ENCODE data around the gene RRP1B. TPM values are rescaled to one million over a fixed set of nuclear protein-coding genes. Genes with fewer than 3 reads are reported as not detected.

RRP1B gene
- total and polyA plus RNA-seq, 2 donors (not counting 1 experiment from before 2014, with no cell fraction given): 6.0 to 22.4 TPM

DNA sequence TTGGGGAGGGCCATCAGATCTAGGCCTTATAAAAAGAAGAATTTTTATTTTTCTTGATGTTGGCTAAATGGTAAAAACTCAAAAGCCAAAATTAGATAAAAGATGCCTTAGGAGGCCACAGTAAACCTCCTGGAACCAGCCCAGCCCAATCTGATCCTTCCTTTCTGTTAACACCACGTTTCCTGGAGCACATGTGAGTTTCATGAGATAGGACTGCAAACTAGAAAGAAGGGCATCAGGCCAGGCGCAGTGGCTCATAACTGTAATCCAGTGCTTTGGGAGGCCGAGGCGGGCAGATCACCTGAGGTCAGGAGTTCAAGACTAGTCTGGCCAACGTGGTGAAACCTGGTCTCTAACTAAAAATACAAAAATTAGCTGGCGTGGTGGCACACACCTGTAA is 6.7 kb upstream of the RRP1B start:
- Histone ChIP-seq H2AFZ (ENCODE audit: insufficient read depth, low read depth, low read length, poor library complexity, severe bottlenecking) (no peak overlapping the region), H3K4me2 (replicated peaks; ENCODE audit: low read depth, low read length, poor library complexity, severe bottlenecking) (no peak overlapping the region), H3K27me3 (replicated peaks in 1 of 4; ENCODE audit: control extremely low read depth in 1 of 4, control insufficient read depth in 3 of 4, insufficient read depth in 4 of 4, low read length in 3 of 4) (no peaks in the 10 kb centered on the region), H3K9me3 (ENCODE audit: control extremely low read depth in 1 of 3, control insufficient read depth in 2 of 3, insufficient read depth in 1 of 3, low read length in 2 of 3) (no peaks in the 10 kb centered on the region), H3K4me1 (ENCODE audit: control insufficient read depth in 2 of 2, insufficient read depth in 2 of 2, low read length in 2 of 2) (peaks cover 0 to 4% of the 10 kb centered on the region in 2 donors), H3K36me3 (replicated peaks in 1 of 2; ENCODE audit: control extremely low read depth in 1 of 2, control insufficient read depth in 1 of 2, extremely low read depth in 1 of 2, insufficient read depth in 2 of 2, low read length in 1 of 2) (no peaks in the 10 kb centered on the region), H3K4me3 (ENCODE audit: control extremely low read depth in 1 of 5, extremely low read depth in 1 of 5, insufficient read depth in 1 of 5, low read depth in 2 of 5, low read length in 4 of 5) (no peak overlapping the region), H3K27ac (ENCODE audit: low read length in 2 of 2) (no peak overlapping the region), H3K9ac (ENCODE audit: low read length) (no peak overlapping the region), H4K20me1 (ENCODE audit: control insufficient read depth, insufficient read depth, low read length, poor library complexity, severe bottlenecking) (no peaks in the 10 kb centered on the region), H3K79me2 (ENCODE audit: control insufficient read depth, insufficient read depth, low read length) (no peaks in the 10 kb centered on the region)
- H3K4me1 Mint-ChIP-seq: peaks cover 5% of the 10 kb centered on the region
- H3K27ac Mint-ChIP-seq: no peak overlapping the region
- ChIA-PET CTCF (no interaction called here), POLR2A (interaction anchor here (0.6 kb wide), 1 partner anchor 883 kb away, joined by 3 read pairs; no protein-coding TSS in a partner anchor)
- DNase-seq (no peak), ATAC-seq (ENCODE audit: low read depth) (no peak)
- no peak for TF ChIP-seq EZH2 (IDR thresholded peaks at IDR 0.05; ENCODE audit: borderline replicate concordance, insufficient read depth, low read depth, low read length, poor library complexity, severe bottlenecking)
- TF ChIP-seq, protein P1, sequence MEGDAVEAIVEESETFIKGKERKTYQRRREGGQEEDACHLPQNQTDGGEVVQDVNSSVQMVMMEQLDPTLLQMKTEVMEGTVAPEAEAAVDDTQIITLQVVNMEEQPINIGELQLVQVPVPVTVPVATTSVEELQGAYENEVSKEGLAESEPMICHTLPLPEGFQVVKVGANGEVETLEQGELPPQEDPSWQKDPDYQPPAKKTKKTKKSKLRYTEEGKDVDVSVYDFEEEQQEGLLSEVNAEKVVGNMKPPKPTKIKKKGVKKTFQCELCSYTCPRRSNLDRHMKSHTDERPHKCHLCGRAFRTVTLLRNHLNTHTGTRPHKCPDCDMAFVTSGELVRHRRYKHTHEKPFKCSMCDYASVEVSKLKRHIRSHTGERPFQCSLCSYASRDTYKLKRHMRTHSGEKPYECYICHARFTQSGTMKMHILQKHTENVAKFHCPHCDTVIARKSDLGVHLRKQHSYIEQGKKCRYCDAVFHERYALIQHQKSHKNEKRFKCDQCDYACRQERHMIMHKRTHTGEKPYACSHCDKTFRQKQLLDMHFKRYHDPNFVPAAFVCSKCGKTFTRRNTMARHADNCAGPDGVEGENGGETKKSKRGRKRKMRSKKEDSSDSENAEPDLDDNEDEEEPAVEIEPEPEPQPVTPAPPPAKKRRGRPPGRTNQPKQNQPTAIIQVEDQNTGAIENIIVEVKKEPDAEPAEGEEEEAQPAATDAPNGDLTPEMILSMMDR (IDR thresholded peaks at IDR 0.05): no peak
- no peak overlapping the region for H3K4me3 Mint-ChIP-seq
- H3K9me3 Mint-ChIP-seq (ENCODE audit: insufficient read depth): no peaks in the 10 kb centered on the region
- intact Hi-C loops (cut with micrococcal nuclease): no loop called here
- peaks cover 18% of the 10 kb centered on the region for H3K27me3 Mint-ChIP-seq
- 55% methylated on average over 4 of the region's 6 CpGs for WGBS (ENCODE audit: insufficient coverage)

DNA sequence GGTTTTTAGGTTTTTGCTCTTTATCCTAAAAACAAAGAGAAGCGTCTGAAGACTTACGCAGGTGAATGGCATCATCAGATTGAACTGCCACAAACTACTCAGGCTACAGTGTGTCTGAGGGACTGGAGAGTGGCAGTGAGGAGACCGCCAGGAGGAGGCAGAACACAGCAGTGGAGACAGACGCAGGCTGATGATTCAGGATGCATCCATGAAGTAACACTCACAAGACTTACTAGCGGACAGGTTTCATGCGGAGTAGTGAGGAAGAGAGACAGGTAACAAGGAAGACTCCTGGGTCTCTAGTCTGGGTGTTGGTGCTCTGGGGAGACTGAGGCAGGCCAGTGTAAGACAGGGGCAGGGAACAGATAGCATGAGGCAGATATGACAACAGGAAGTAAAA is 5.7 kb upstream of the RRP1B start:
- Mint-ChIP-seq H3K27me3 (peaks cover 10% of the 10 kb centered on the region), H3K27ac (no peak overlapping the region), H3K9me3 (ENCODE audit: insufficient read depth) (no peaks in the 10 kb centered on the region), H3K4me1 (peaks cover 5% of the 10 kb centered on the region), H3K4me3 (no peak overlapping the region)
- H3K9me3 ChIP-seq (ENCODE audit: control extremely low read depth in 1 of 3, control insufficient read depth in 2 of 3, insufficient read depth in 1 of 3, low read length in 2 of 3): no peaks in the 10 kb centered on the region
- no peaks in the 10 kb centered on the region for H4K20me1 ChIP-seq (ENCODE audit: control insufficient read depth, insufficient read depth, low read length, poor library complexity, severe bottlenecking)
- no peak for DNase-seq
- H2AFZ ChIP-seq (ENCODE audit: insufficient read depth, low read depth, low read length, poor library complexity, severe bottlenecking): no peak overlapping the region
- ATAC-seq (ENCODE audit: low read depth): no peak
- H3K4me2 ChIP-seq (replicated peaks; ENCODE audit: low read depth, low read length, poor library complexity, severe bottlenecking): no peak overlapping the region
- peaks cover 1 to 7% of the 10 kb centered on the region in 2 donors for H3K4me1 ChIP-seq (ENCODE audit: control insufficient read depth in 2 of 2, insufficient read depth in 2 of 2, low read length in 2 of 2)
- ChIA-PET POLR2A (no interaction called here), CTCF (no interaction called here)
- H3K36me3 ChIP-seq (replicated peaks in 1 of 2; ENCODE audit: control extremely low read depth in 1 of 2, control insufficient read depth in 1 of 2, extremely low read depth in 1 of 2, insufficient read depth in 2 of 2, low read length in 1 of 2): no peaks in the 10 kb centered on the region
- no peak overlapping the region for H3K27ac ChIP-seq (ENCODE audit: low read length in 2 of 2)
- H3K79me2 ChIP-seq (ENCODE audit: control insufficient read depth, insufficient read depth, low read length): peaks cover 2% of the 10 kb centered on the region
- TF ChIP-seq, protein P1 (IDR thresholded peaks at IDR 0.05): no peak
- TF ChIP-seq EZH2 (IDR thresholded peaks at IDR 0.05; ENCODE audit: borderline replicate concordance, insufficient read depth, low read depth, low read length, poor library complexity, severe bottlenecking): no peak
- 89% methylated on average over 3 of the region's 6 CpGs for WGBS (ENCODE audit: insufficient coverage)
- H3K4me3 ChIP-seq (ENCODE audit: control extremely low read depth in 1 of 5, extremely low read depth in 1 of 5, insufficient read depth in 1 of 5, low read depth in 2 of 5, low read length in 4 of 5): no peak overlapping the region
- intact Hi-C loops (cut with micrococcal nuclease): no loop called here
- no peaks in the 10 kb centered on the region for H3K27me3 ChIP-seq (replicated peaks in 1 of 4; ENCODE audit: control extremely low read depth in 1 of 4, control insufficient read depth in 3 of 4, insufficient read depth in 4 of 4, low read length in 3 of 4)
- no peak overlapping the region for H3K9ac ChIP-seq (ENCODE audit: low read length)

Measured in B cell (primary cell).